Esophagus muscularis mucosa (tissue), 3 donors: ENCODE data around the gene FOXF2.

ENCODE experiments used
- CTCF ChIP-seq, 3 experiments: fragments of 200-600 bp in 2 of 3; fragments of 450-650 bp in 1 of 3; sonication (generic) in 2 of 3; IDR thresholded peaks; one replicate each; pipeline ENCODE4 v1.5.1; 2017 to 2019; ENCODE audit warnings: antibody characterized with exemption in 3 of 3, mild to moderate bottlenecking in 2 of 3, moderate library complexity in 1 of 3
- POLR2A ChIP-seq: fragments of 450-650 bp; IDR thresholded peaks from one replicate; pipeline ENCODE4 v1.6.1; 2017; ENCODE audit warnings: antibody characterized with exemption, moderate library complexity, mild to moderate bottlenecking, low read depth
- POLR2AphosphoS5 ChIP-seq, 2 donors: sonication (generic); formaldehyde crosslinking; IDR thresholded peaks; one replicate each; pipeline ENCODE4 v1.6.1; 2017; ENCODE audit warnings: antibody characterized with exemption in 2 of 2

GRCh38 chr6:1346558-1347091 is 42.8 kb upstream of the FOXF2 start:
- TF ChIP-seq CTCF (IDR thresholded peaks at IDR 0.05) (no peak), POLR2AphosphoS5 (IDR thresholded peaks at IDR 0.05) (peak; percentile 25 to 54), POLR2A (no peak)
